ENCODE data around the gene STING1.

GRCh38 chr5:139457653-139458306 is 24.8 kb downstream of the STING1 start:
- TF ChIP-seq CTCF (IDR thresholded peaks at IDR 0.05; ENCODE audit: extremely low read depth in 1 of 2, insufficient read depth in 1 of 2, low read depth in 1 of 2, low read length in 2 of 2) = no peak
- no peak for TF ChIP-seq POLR2A (IDR thresholded peaks at IDR 0.05; ENCODE audit: low read depth, low read length)

Measured in endothelial cell of umbilical vein (primary cell).